Stimulated activated CD8-positive, alpha-beta memory T cell treated with anti-CD3 and anti-CD28 coated beads, Interleukin-12 subunit alpha, Interleukin-12 subunit beta, amount 100 ng/mL, for 1 hour (primary cell): ENCODE results near the gene RAPGEF3.

Experiments used
- DNase-seq: peaks from one replicate; pipeline ENCODE4 v3.0.0-alpha.2; 2020; ENCODE audit warnings: low read depth

The RAPGEF3 gene

GRCh38 chr12:47757364-47757839, 1.3 kb downstream of the RAPGEF3 start:
- no peak for DNase-seq

- no peak for DNase-seq
Measured at GRCh38 chr12:47755655-47756562, 2.8 kb downstream of the RAPGEF3 start.

- DNase-seq, result no peak
Measured at GRCh38 chr12:47754881-47755280, 3.8 kb downstream of the RAPGEF3 start.

- DNase-seq, result no peak
Measured at GRCh38 chr12:47754126-47754525, 4.6 kb downstream of the RAPGEF3 start.

GRCh38 chr12:47753021-47754001, 5.4 kb downstream of the RAPGEF3 start:
- no peak for DNase-seq

GRCh38 chr12:47752552-47752951, 6.1 kb downstream of the RAPGEF3 start:
- DNase-seq, result no peak

GRCh38 chr12:47752121-47752520, 6.6 kb downstream of the RAPGEF3 start:
- no peak for DNase-seq

GRCh38 chr12:47751561-47751960, 7.1 kb downstream of the RAPGEF3 start:
- no peak for DNase-seq

GRCh38 chr12:47750916-47751470, 7.7 kb downstream of the RAPGEF3 start:
- DNase-seq, result no peak

- no peak for DNase-seq
Measured at GRCh38 chr12:47750229-47750798, 8.4 kb downstream of the RAPGEF3 start.

- no peak for DNase-seq
Measured at GRCh38 chr12:47748899-47749298, 9.8 kb downstream of the RAPGEF3 start.

GRCh38 chr12:47748507-47748828, 10.2 kb downstream of the RAPGEF3 start:
- no peak for DNase-seq

GRCh38 chr12:47747596-47748506, 10.8 kb downstream of the RAPGEF3 start:
- no peak for DNase-seq

- no peak for DNase-seq
Measured at GRCh38 chr12:47747126-47747525, 11.6 kb downstream of the RAPGEF3 start.

GRCh38 chr12:47746523-47746922, 12.2 kb downstream of the RAPGEF3 start:
- no peak for DNase-seq

- DNase-seq, result no peak
Measured at GRCh38 chr12:47746073-47746472, 12.6 kb downstream of the RAPGEF3 start.

GRCh38 chr12:47745485-47746041, 13.1 kb downstream of the RAPGEF3 start:
- no peak for DNase-seq

GRCh38 chr12:47744778-47745436, 13.8 kb downstream of the RAPGEF3 start:
- no peak for DNase-seq

GRCh38 chr12:47744005-47744651, 14.6 kb downstream of the RAPGEF3 start:
- peak; percentile 50 for DNase-seq
